Mesothelial cell of epicardium (in vitro differentiated cells): ENCODE data around the gene NONO. TPM values are rescaled to one million over a fixed set of nuclear protein-coding genes. Genes with fewer than 3 reads are reported as not detected.

ENCODE experiments used
- DNase-seq, 2 experiments: peaks; one replicate each; pipeline ENCODE4 v3.0.0; 2021; ENCODE audit warnings: low spot score in 2 of 2; ENCODE audit not compliant: unreplicated experiment in 2 of 2
- H3K27ac Mint-ChIP-seq: 2 replicates; pipeline ENCODE4 v1.8.0; 2021; ENCODE audit warnings: mixed read lengths
- H3K27me3 Mint-ChIP-seq: 2 replicates; pipeline ENCODE4 v1.8.0; 2021; ENCODE audit warnings: low read depth, mixed read lengths
- H3K36me3 Mint-ChIP-seq: 2 replicates; pipeline ENCODE4 v1.8.0; 2021; ENCODE audit warnings: mixed read lengths
- H3K4me1 Mint-ChIP-seq: 2 replicates; pipeline ENCODE4 v1.8.0; 2021; ENCODE audit warnings: mixed read lengths
- H3K4me3 Mint-ChIP-seq: 2 replicates; pipeline ENCODE4 v1.8.0; 2021; ENCODE audit warnings: mild to moderate bottlenecking, moderate library complexity, mixed read lengths
- H3K9me3 Mint-ChIP-seq: 2 replicates; pipeline ENCODE4 v1.8.0; 2021; ENCODE audit warnings: mixed read lengths
- total RNA-seq: library from RNA; stranded (reverse); gene quantifications from 3 replicates; pipeline ENCODE4 v1.2.1, GENCODE V29; 2021
- TF ChIP-seq, protein P1 (sequence below): fragments of 200-600 bp; sonication (generic); IDR thresholded peaks from one replicate; pipeline ENCODE4 v1.5.0; 2021; ENCODE audit warnings: antibody characterized with exemption; ENCODE audit not compliant: unreplicated experiment

NONO gene
- total RNA-seq, 1 donor from 2014 or later = 611 TPM

DNA sequence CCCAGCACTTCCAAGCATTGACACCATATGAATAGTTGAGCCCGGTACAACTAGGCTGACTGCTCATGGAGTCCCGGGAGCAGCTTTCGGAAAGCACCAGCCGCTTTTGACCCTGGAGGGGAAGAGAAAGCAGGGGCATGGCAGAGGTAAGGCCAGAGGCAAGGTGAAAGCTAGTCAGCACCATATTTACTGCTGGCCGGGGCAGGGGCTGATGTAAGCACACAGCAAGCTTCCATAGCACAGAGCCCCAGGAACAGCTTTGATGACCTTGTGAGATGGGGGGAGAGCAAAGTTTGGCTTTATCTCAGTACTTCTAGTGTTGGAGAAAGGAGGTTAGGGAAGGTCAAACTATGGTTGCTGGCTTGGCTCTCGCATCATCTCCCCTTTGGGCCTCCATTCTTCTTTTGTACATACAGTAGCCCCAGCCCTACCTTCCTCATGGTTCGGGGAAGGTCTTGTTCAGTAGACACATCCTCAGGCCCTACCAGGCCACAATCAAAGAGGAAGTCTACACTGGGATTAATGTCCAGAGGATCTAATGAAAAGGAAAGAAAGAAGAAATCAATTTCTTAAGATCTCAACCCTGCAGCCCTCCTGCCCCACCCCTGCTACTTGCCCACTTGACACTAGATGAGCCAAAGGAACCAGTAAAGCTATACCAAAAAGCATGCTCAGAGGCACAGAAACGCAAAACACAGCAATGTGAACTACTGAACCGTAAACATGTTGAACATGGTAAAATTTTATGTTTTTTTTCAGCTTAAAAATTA lies 38.9 kb upstream of the NONO start:
- H3K9me3 Mint-ChIP-seq = peaks cover 12% of the 10 kb centered on the region
- DNase-seq = no peak
- TF ChIP-seq, protein P1, sequence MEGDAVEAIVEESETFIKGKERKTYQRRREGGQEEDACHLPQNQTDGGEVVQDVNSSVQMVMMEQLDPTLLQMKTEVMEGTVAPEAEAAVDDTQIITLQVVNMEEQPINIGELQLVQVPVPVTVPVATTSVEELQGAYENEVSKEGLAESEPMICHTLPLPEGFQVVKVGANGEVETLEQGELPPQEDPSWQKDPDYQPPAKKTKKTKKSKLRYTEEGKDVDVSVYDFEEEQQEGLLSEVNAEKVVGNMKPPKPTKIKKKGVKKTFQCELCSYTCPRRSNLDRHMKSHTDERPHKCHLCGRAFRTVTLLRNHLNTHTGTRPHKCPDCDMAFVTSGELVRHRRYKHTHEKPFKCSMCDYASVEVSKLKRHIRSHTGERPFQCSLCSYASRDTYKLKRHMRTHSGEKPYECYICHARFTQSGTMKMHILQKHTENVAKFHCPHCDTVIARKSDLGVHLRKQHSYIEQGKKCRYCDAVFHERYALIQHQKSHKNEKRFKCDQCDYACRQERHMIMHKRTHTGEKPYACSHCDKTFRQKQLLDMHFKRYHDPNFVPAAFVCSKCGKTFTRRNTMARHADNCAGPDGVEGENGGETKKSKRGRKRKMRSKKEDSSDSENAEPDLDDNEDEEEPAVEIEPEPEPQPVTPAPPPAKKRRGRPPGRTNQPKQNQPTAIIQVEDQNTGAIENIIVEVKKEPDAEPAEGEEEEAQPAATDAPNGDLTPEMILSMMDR = no peak
- H3K36me3 Mint-ChIP-seq = peaks cover 43% of the 10 kb centered on the region
- no peak overlapping the region for H3K27ac Mint-ChIP-seq
- no peaks in the 10 kb centered on the region for H3K27me3 Mint-ChIP-seq
- no peaks in the 10 kb centered on the region for H3K4me1 Mint-ChIP-seq
- H3K4me3 Mint-ChIP-seq = no peak overlapping the region

DNA sequence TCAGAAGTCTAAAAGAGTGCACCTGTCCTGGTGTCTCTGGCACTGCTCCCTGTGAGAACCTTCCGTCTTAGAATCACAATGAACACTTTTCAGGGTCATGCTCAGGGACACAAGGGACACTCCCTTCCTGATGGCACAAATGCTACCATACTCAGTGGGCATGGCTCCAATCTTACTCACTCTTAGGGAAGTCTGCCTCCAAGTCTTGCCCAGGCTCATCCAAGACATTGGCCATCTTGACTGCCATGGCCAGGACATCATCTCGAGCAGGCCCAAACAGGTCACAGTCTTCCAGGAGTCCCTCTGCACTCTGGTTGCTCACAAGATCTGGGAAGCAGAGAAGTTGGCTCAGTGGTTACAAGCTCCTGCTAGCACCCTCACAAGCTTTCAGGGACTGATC lies 38.3 kb upstream of the NONO start:
- Mint-ChIP-seq H3K4me3 (no peak overlapping the region), H3K27me3 (no peaks in the 10 kb centered on the region), H3K4me1 (no peaks in the 10 kb centered on the region), H3K27ac (no peak overlapping the region), H3K9me3 (peaks cover 14% of the 10 kb centered on the region), H3K36me3 (peaks cover 44% of the 10 kb centered on the region)
- TF ChIP-seq, protein P1 = no peak
- no peak for DNase-seq

DNA sequence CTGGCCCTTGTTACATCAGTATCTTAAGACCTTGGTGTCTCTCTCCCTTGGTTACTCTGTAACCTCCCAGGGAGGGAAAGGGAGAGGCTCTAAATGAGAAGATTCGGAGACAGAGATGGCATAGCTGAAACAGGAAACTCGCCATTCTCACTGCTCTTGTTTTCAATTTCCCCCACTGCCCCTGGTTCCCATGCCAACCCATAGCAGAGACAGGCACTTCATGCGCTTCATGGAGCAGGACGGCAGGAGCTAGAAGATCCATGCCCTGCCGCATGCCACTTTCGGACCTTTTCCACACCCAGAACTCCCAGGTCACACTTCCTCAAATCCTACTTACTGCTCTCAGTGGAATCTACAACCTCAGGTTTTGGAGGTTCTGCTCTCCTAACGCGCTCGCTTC lies 32.6 kb upstream of the NONO start:
- peaks cover 22% of the 10 kb centered on the region for H3K4me1 Mint-ChIP-seq
- peaks cover 20% of the 10 kb centered on the region for H3K36me3 Mint-ChIP-seq
- H3K27ac Mint-ChIP-seq = no peak overlapping the region
- TF ChIP-seq, protein P1 = no peak
- DNase-seq = no peak
- peaks cover 9% of the 10 kb centered on the region for H3K9me3 Mint-ChIP-seq
- H3K27me3 Mint-ChIP-seq = no peaks in the 10 kb centered on the region
- H3K4me3 Mint-ChIP-seq = no peak overlapping the region

DNA sequence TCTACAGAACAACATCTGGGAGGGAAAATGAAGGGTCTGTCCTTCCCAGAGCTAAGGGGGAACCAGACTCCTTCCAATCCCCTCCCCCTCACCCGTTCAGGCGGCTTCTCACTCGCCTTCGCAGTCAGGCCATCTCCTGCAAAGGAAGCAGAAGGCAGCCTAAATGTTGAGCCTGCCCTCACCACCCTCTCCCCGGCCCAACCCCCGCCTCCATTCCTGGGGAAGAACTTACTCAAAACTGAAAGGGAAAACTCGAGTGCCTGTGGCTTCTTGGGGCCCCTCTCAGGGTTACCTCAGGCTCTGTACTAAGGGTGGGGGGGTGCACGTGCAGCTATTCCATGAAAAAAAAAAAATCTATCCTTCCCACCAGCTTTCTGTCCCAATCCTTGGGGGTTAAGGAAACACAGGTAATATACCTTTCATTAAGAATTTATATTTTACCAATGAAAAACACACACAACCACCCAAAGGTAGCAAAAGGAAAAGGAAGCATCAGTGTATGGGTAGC lies 31.9 kb upstream of the NONO start:
- no peak for DNase-seq
- H3K27me3 Mint-ChIP-seq = no peaks in the 10 kb centered on the region
- H3K36me3 Mint-ChIP-seq = peaks cover 19% of the 10 kb centered on the region
- TF ChIP-seq, protein P1 = no peak
- peak overlapping the region; percentile 25 for H3K27ac Mint-ChIP-seq
- H3K4me3 Mint-ChIP-seq = peak overlapping the region; percentile 94
- peaks cover 9% of the 10 kb centered on the region for H3K9me3 Mint-ChIP-seq
- peaks cover 24% of the 10 kb centered on the region for H3K4me1 Mint-ChIP-seq

DNA sequence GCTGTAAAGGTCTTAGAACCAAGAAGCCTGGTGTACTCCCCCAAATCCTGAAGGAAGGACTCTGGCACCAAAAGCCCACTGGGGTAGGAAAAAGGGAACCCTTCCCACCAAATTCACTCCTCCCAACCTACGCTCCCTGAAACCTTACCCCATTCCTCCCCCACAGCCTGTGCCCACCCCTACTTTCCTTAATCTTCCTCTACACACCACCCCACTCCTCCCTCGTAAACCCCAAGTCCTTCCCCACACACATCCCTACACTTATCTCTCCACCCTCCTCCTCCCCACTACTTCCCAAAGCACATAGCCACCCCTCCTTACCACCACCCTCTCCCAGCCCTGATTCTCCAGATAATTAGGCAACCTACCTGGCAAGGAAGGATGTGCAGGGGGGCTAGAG lies 31.2 kb upstream of the NONO start:
- Mint-ChIP-seq H3K27ac (peak overlapping the region; percentile 25), H3K27me3 (no peaks in the 10 kb centered on the region), H3K4me1 (peaks cover 24% of the 10 kb centered on the region), H3K4me3 (peak overlapping the region; percentile 94), H3K36me3 (peaks cover 13% of the 10 kb centered on the region), H3K9me3 (peaks cover 9% of the 10 kb centered on the region)
- no peak for DNase-seq
- TF ChIP-seq, protein P1 = no peak
